ENCODE data around the gene TP53RK.

TP53RK gene

GRCh38 chr20:46636514-46636913, 52.7 kb downstream of the TP53RK start:
- in situ Hi-C loops (cut with HindIII; ENCODE audit: low pct_unique_long_range_greater_than_20kb, low sequenced_read_pairs) = no loop called here
- TF ChIP-seq JUND (IDR thresholded peaks at IDR 0.05; ENCODE audit: low read depth) = no peak
- no peak for DNase-seq (ENCODE audit: low read depth in 1 of 2, low spot score in 1 of 2)

- in situ Hi-C loops (cut with HindIII; ENCODE audit: low pct_unique_long_range_greater_than_20kb, low sequenced_read_pairs) = no loop called here
- no peak for DNase-seq (ENCODE audit: low read depth in 1 of 2, low spot score in 1 of 2)
- TF ChIP-seq JUND (IDR thresholded peaks at IDR 0.05; ENCODE audit: low read depth) = no peak
These were observed 53.6 kb downstream of the TP53RK start for GRCh38 chr20:46635514-46636136.

- in situ Hi-C loops (cut with HindIII; ENCODE audit: low pct_unique_long_range_greater_than_20kb, low sequenced_read_pairs) = no loop called here
- DNase-seq (ENCODE audit: low read depth in 1 of 2, low spot score in 1 of 2) = no peak
- TF ChIP-seq JUND (IDR thresholded peaks at IDR 0.05; ENCODE audit: low read depth) = no peak
These were observed 54.7 kb downstream of the TP53RK start for GRCh38 chr20:46634528-46634927.
